Femur (tissue), 1 donor: Measurements from ENCODE around the gene RFT1.
"Not testable (repeated sequence)": the region's sequence is repeated elsewhere in the genome, so short reads cannot be mapped to it uniquely, and the experiment has no call there.

Experiments used
- DNase-seq: peaks from one replicate; pipeline ENCODE4 v3.0.0-alpha.2; 2017

Gene RFT1

GRCh38 chr3:53162672-53163443 lies 32.6 kb upstream of the RFT1 start:
- DNase-seq = no peak

GRCh38 chr3:53161820-53162671 lies 31.8 kb upstream of the RFT1 start:
- DNase-seq = peak; percentile 51

DNA sequence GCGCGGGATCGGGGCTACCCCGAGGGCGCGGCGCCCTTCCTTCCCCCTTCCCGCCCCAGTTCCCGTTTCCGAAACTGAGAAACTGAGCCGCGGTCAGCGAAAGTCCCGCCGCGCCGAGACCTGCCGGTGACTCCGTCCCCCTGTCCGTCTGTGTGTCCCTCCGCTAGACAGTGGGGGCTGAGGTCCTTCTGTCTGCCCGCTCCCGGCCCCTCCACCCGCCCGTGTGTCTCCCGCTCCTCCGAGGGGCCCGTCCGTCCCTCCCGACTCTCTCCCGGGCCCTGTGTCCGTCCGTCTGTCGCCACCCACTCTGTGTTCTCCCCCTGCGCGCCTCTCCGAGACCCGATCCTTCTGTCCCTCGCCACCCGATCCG lies 31.2 kb upstream of the RFT1 start:
- no peak for DNase-seq

DNA sequence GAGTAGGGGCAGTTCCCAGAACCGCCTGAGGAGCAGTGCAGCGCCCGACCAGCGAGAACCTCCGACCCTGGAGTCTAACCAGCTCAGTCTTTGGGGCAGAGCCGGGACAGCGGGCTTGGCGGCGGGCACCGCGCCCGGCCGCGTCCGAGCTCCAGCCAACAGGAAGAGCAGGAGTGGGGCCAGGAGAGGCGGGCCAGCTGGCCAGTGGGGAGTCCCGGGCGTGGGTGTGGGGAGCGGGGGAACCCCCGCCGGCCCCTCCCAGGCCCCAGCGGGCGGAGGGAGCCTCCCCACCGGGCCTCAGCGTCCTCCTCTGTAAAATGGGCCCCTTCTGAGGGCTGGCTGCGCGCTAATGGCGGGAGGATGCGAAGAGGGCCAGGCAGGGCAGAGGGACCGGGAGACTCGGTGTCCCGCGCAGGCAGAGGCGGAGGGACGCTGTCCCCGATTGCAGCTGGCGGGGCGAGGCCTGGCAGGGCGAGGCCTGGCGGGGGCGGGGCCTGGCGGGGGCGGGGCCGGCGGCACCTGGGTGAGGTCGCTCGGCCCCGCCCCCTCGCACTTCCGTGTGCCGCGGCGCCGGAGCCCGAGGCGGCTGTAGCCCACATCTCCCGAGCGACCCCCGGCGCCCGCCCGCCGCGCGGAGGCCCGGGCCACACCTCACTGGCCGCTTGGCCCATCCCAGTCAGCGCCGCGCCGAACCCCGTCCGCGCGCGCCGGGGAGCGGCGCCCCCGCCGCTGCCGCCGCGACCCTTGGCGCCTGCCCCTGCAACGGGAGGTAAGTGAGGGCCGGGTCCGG lies 30.6 kb upstream of the RFT1 start, which contains the start of gene PRKCD:
Gene PRKCD, plus strand, starts transcription at position 550 of the 790 bp plus-strand sequence. CDS start 17,214 bp downstream, outside the sequence.
- peak; percentile 88 for DNase-seq

- DNase-seq = no peak
These were observed 29.9 kb upstream of the RFT1 start for GRCh38 chr3:53160061-53160659.

GRCh38 chr3:53159156-53160060 lies 29.2 kb upstream of the RFT1 start:
- DNase-seq = no peak

GRCh38 chr3:53158765-53159155 lies 28.5 kb upstream of the RFT1 start:
- no peak for DNase-seq

DNA sequence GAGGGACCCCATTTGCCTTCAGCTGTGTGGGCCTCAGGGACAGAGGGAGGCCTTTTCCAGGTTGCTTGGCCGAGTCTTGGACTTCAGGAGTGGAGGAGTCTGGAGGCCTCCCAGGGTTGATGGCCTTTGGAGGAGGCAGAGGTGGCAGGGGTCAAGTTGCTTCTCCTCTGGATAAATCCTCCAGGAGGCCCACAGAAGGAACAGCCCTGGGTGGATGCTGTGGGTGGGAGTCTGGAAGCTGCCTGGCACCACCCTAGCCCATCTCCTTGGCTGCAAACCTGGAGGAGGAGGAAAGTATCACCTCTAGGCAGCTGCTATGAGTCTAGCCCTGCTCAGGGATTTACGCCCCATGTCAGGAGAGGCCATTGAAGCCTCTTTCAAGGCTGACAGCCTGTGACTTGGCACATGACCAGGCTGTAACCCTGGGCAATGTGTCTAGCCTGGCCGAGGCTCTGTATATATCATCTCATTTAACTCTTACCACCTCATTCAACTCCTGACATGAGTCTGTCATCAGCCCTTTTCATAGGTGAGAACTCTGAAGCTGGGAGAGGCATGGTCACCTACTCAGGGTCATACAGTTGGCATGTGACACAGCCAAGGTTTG lies 27.8 kb upstream of the RFT1 start:
- no peak for DNase-seq

GRCh38 chr3:53156368-53156834 lies 26.2 kb upstream of the RFT1 start:
- DNase-seq = no peak

GRCh38 chr3:53155760-53156159 lies 25.5 kb upstream of the RFT1 start:
- no peak for DNase-seq

DNA sequence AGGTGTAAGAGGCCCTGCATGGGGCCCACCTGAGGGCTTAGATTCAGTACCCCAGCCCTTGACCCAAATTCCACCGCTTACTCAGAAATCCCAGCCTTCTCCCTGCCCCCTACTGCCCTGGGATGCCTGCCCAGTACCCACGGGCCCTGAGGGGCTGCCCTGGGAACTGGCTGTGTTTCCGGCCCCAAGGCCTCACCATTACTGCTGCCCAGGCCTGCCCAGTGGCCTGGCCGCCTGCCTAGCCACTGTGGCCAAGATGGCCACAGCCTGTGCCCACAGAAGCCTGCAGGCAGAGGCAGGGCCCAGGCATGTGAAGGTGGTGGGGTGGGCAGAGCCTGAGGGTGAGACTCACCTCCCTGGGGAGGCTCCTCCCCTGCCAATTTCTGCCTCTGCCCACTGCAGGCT lies 24.6 kb upstream of the RFT1 start:
- DNase-seq = peak; percentile 63

- no peak for DNase-seq
These were observed 23.7 kb upstream of the RFT1 start for GRCh38 chr3:53153980-53154379.

DNA sequence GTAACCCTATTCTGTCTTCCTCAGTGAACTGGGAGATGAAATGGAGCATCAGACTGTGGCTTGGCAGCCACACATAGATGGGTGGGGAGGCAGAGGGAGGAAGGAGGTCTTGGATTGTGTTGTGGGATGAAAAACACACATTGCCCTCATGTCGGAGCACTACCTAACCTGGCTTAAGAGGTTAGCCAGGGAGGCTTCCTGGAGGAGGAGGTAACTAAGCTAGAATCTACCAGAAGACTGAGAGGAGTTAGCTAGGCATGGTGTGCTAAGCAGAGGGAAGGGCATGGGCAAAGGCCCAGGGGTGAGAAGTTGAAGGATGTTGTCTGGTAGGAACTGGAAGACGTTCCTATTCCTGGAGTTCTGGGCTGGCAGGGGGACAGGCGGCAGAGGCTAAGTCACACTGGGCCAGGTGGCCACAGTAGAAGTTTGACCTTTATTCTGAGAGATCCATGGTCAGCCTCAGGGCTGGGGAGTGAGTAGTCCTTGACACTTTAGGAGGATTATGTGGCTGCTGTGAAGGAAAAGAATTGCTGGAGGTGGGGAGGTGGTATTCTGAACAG lies 23.1 kb upstream of the RFT1 start:
- no peak for DNase-seq

DNA sequence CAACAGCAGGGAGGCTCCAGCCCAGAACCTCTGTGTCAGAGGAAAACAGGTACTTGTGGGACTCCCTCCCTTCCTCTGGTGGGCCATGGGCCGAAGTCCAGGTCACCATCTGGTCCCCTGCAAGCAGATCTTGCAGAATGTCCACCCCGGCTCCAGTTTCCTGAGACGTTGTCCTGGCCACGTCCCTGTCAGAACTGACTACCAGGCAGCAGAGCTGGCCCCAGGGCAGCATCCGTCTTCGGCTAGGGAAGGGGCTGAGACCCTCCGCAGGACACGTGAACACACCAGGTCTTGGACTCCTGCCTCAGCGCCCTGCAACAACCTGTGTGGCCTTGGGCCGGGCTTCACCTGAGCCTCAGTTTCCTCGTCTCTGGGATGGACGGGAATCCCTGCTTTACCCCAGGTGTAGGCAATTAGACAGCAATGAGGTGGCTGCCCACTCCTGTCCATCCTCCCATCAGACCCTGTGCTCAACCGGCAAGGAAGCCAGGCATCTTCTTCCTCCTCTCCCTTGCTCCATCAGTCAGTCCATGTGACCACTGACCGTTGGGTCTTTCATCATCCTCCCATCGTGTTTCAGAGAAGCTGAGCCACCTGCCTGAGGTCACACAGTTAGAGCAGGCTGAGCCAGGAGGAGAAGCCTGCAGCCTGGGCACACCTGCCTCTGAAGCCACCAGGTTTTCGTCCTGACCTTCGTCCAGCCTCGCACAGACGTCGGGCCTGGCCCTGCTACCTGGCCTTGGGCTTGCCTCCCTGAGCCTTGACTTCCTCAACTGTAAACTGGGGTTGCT lies 21.8 kb upstream of the RFT1 start:
- DNase-seq = no peak

- DNase-seq = no peak
These were observed 21.2 kb upstream of the RFT1 start for GRCh38 chr3:53151465-53151864.

- not testable (repeated sequence) for DNase-seq
These were observed 20.8 kb upstream of the RFT1 start for GRCh38 chr3:53151086-53151438.

- DNase-seq = no peak
These were observed 20.2 kb upstream of the RFT1 start for GRCh38 chr3:53150247-53151085.

GRCh38 chr3:53149699-53150098 lies 19.5 kb upstream of the RFT1 start:
- DNase-seq = no peak
